NCI-H2107 treated with DMSO at 0.1 percent for 48 hours (cell line): ENCODE data around the gene PLAAT3.
"Not testable (repeated sequence)": the region's sequence is repeated elsewhere in the genome, so short reads cannot be mapped to it uniquely, and the experiment has no call there.

Experiments used
- DNase-seq: peaks from one replicate; lab custom pipeline; 2025; ENCODE audit not compliant: unreplicated experiment; lab: John Stamatoyannopoulos, UW

Gene PLAAT3

GRCh38 chr11:63572026-63572688, 42.1 kb downstream of the PLAAT3 start:
- DNase-seq = no peak

GRCh38 chr11:63569570-63569969, 44.7 kb downstream of the PLAAT3 start:
- DNase-seq = no peak

GRCh38 chr11:63567044-63567840, 47.0 kb downstream of the PLAAT3 start:
- DNase-seq = peak; percentile 39

- no peak for DNase-seq
Measured at GRCh38 chr11:63564784-63565350, 49.4 kb downstream of the PLAAT3 start.

- peak; percentile 37 for DNase-seq
Measured at GRCh38 chr11:63564056-63564774, 50.0 kb downstream of the PLAAT3 start.

GRCh38 chr11:63563201-63564055, 50.8 kb downstream of the PLAAT3 start, which contains the start of gene PLAAT2:
Gene PLAAT2 (minus strand): TSS chr11:63563379. CDS start chr11:63563324, 55 bp downstream.
- no peak for DNase-seq

DNA sequence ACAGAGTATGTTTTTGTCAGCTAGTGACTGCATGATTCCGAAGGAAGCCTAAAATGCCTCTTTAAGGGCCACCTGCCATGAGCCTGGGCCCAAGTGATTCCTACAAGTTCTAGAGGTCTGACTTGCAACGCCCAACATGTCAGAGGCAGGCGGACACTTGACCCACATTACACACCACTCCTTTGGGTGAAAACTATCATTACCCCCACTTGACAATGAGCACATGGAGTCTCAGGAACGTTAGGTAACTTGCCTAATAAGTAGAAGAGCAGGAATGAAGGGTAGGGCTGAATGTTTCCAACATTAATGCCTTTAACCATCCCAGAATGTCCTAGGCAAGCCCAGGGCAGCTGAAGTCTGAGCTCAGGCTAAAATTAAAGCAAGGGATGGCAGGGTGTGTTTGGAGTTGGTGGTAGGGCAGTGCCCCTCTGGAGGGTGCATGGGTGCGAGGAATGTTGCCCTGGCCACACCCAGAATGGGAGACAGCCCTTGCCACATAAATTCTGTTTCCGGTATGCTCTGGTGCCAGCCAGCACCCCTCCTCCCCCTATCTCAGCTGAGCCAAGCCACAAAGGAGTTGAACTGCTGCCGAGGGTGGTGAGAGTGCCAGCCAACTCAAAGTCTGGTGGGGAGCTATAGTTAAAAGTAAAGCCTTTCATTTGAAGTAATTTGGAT, 53.6 kb downstream of the PLAAT3 start:
- no peak for DNase-seq

DNA sequence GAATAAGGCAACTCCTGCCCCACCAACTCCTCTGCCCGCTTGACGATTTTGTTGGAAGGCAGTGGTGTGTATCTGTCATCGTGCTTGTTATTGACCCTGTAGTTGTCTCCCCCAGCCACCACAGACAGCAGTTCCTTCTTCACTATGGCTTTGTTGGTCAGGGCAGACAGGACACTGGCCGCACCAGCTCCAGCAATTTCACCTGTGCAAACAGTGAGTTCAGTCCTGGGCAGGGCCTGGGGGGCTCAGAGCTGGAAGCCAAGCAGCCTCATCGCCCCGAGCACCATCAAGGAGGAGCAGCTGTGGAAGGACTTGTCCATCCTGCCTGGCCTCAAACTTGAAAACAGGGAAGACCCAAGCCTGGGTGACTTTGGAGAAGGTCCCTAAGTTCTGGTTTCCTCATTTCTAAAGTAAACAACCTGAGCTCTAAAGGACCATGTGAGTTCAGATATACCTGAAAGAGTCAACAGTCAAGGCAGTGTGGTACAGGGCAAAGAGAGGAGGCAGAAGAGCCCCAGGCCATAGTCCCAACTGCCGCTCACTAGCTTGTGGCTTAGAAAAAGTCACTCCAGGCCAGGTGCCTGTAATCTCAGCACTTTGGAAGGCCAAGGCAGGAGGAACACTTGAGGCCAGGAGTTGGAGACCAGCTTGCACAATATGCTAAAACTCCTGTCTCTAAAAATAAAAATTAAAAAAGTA, 55.6 kb downstream of the PLAAT3 start:
- DNase-seq = no peak

GRCh38 chr11:63557570-63557969, 56.7 kb downstream of the PLAAT3 start:
- no peak for DNase-seq

DNA sequence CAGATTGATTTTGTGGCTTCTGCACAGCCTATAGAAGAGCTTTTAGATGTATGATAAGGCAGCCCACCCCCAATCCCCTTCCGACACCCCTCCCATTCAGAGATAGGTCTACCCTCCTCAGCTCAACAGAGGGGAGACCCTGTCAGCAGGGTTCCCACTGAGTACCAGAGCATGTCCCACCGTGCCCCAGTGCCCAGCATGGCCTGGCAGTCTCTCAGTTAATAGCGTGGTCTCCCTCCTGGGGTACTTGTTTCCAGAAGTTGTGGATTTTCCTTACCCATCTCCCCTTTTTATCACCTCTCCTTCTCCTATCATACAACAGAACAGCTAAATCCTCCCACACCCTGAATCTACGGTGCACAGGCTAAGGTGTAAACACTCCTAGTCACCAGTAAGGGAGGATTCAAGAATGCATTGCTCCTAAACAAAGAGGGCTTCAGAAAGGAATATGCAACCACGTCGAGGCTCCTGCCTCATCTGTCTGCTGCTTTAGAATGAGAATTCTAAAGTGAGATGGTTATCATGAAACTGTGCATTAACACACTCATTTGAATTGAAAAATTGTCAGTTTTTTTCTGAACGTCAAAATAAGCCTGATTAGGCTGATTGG, 57.7 kb downstream of the PLAAT3 start:
- no peak for DNase-seq

- DNase-seq = no peak
Measured at GRCh38 chr11:63554877-63555223, 59.4 kb downstream of the PLAAT3 start.

- no peak for DNase-seq
Measured at GRCh38 chr11:63553759-63554158, 60.5 kb downstream of the PLAAT3 start.

- no peak for DNase-seq
Measured at GRCh38 chr11:63552921-63553320, 61.3 kb downstream of the PLAAT3 start.

GRCh38 chr11:63551889-63552266, 62.4 kb downstream of the PLAAT3 start:
- no peak for DNase-seq

- DNase-seq = no peak
Measured at GRCh38 chr11:63551091-63551888, 62.9 kb downstream of the PLAAT3 start.

DNA sequence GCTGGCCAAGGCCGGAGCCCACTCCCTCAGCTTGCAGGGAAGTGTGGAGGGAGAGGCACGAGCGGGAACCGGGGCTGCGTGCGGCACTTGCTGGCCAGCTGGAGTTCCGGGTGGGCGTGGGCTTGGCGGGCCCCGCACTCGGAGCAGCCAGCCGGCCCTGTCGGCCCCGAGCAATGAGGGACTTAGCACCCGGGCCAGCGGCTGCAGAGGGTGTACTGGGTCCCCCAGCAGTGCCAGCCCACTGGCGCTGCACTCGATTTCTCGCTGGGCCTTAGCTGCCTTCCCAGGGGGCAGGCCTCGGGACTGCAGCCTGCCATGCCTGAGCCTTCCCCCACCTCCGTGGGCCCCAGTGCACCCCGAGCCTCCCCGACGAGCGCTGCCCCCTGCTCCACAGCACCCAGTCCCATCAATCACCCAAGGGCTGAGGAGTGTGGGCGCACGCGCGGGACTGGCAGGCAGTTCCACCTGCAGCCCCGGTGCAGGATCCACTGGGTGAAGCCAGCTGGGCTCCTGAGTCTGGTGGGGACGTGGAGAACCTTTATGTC, 64.0 kb downstream of the PLAAT3 start:
- not testable (repeated sequence) for DNase-seq

- DNase-seq = no peak
Measured at GRCh38 chr11:63549411-63549810, 64.8 kb downstream of the PLAAT3 start.

DNA sequence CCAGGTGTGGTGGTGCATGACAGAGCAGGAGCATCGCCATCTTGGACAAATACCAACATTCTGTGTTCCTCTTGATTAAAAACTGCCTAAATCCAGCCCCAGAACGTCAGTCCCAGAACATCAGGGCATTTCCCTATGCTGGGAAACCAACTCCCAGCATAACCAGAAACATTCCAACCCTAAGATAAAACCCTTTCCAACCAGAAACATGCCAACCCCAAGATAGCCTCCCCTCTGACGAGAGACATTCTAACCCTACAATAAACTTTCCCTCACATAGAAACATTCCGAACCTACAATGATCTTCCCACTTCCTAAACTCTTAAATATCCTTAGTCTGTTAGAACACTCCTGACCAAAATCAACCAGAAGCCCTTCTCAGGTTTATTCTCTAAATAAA, 66.1 kb downstream of the PLAAT3 start:
- DNase-seq = no peak
